Coronary artery (tissue), 2 donors: Measurements from ENCODE around the gene CFAP65.

Experiments
- DNase-seq: peaks from one replicate; pipeline ENCODE4 v3.0.0-alpha.2; 2017; ENCODE audit warnings: low spot score
- H3K27ac ChIP-seq, 2 donors: fragments of 200-600 bp; sonication (generic); one replicate each; pipeline ENCODE4 v1.5.1; 2016 to 2019
- H3K4me3 ChIP-seq: fragments of 200-600 bp; sonication (generic); 2 replicates; pipeline ENCODE4 v1.5.1; 2016; ENCODE audit warnings: mild to moderate bottlenecking, moderate library complexity
- CTCF ChIP-seq: fragments of 200-600 bp; sonication (generic); IDR thresholded peaks from one replicate; pipeline ENCODE4 v1.5.1; 2019; ENCODE audit warnings: antibody characterized with exemption

The CFAP65 gene

GRCh38 chr2:219041252-219041651, at the start of gene CFAP65:
Gene CFAP65, minus strand, starts transcription at chr2:219041516. Its CDS starts 2,468 bp downstream, at chr2:219039048.
- Histone ChIP-seq H3K4me3 (no peak within 1 kb of the TSS), H3K27ac (no peak within 1 kb of the TSS)
- DNase-seq: no peak
- no peak for TF ChIP-seq CTCF

- TF ChIP-seq CTCF: no peak
- no peak overlapping the region for H3K27ac ChIP-seq
- no peak for DNase-seq
- no peak overlapping the region for H3K4me3 ChIP-seq
Measured at GRCh38 chr2:219090436-219091299, 49.4 kb upstream of the CFAP65 start.

GRCh38 chr2:219089330-219089729, 48.0 kb upstream of the CFAP65 start:
- TF ChIP-seq CTCF: no peak
- Histone ChIP-seq H3K27ac (no peak overlapping the region), H3K4me3 (no peak overlapping the region)
- DNase-seq: no peak

- no peak overlapping the region for H3K4me3 ChIP-seq
- no peak for DNase-seq
- no peak overlapping the region for H3K27ac ChIP-seq
- no peak for TF ChIP-seq CTCF
Measured at GRCh38 chr2:219087848-219088247, 46.5 kb upstream of the CFAP65 start.

- no peak for TF ChIP-seq CTCF
- DNase-seq: no peak
- Histone ChIP-seq H3K27ac (no peak overlapping the region), H3K4me3 (no peak overlapping the region)
Measured at GRCh38 chr2:219087361-219087760, 46.0 kb upstream of the CFAP65 start.

GRCh38 chr2:219086196-219086595, 44.9 kb upstream of the CFAP65 start:
- TF ChIP-seq CTCF: no peak
- no peak overlapping the region for H3K4me3 ChIP-seq
- DNase-seq: no peak
- H3K27ac ChIP-seq: no peak overlapping the region

- no peak for TF ChIP-seq CTCF
- no peak overlapping the region for H3K27ac ChIP-seq
- DNase-seq: no peak
- H3K4me3 ChIP-seq: no peak overlapping the region
Measured at GRCh38 chr2:219084791-219085190, 43.5 kb upstream of the CFAP65 start.
